GM12878 (cell line): Measurements from ENCODE around the gene HOXD10.

ENCODE experiments used
- BMI1 ChIP-seq: fragments of 450-650 bp; IDR thresholded peaks from 2 replicates; pipeline ENCODE4 v1.6.1; 2016; ENCODE audit warnings: mild to moderate bottlenecking, moderate library complexity, borderline replicate concordance
- CEBPB ChIP-seq, 2 experiments: fragments of 150-350 bp in 1 of 2; IDR thresholded peaks; 2 replicates each; pipeline ENCODE4 v1.6.1; 2012 to 2014; ENCODE audit warnings: low read depth in 2 of 2, low read length in 2 of 2, borderline replicate concordance in 1 of 2, inconsistent platforms in 1 of 2
- CREM ChIP-seq: IDR thresholded peaks from 2 replicates; pipeline ENCODE4 v1.6.1; 2014; ENCODE audit warnings: antibody characterized with exemption, low read depth
- CTCF ChIP-seq, 3 experiments: IDR thresholded peaks in 2 of 3; conservative IDR thresholded peaks in 1 of 3; 2 replicates each; pipeline ENCODE4 v1.5.1; 2011; ENCODE audit warnings: low read depth in 3 of 3, low read length in 3 of 3, mild to moderate bottlenecking in 3 of 3, control low read depth in 2 of 3, moderate library complexity in 2 of 3, inconsistent platforms in 1 of 3, mixed read lengths in 1 of 3; ENCODE audit not compliant: control insufficient read depth in 2 of 3, insufficient read depth in 1 of 3; ENCODE audit errors: extremely low read depth in 1 of 3
- EP300 ChIP-seq, 2 experiments: fragments of 150-350 bp in 1 of 2; IDR thresholded peaks; 2 replicates each; pipeline ENCODE4 v1.6.1; 2011 to 2012; ENCODE audit warnings: low read depth in 2 of 2, low read length in 2 of 2, borderline replicate concordance in 1 of 2, improper control_type of control experiment in 1 of 2, inconsistent platforms in 1 of 2; ENCODE audit not compliant: control insufficient read depth in 1 of 2
- FOS ChIP-seq: IDR thresholded peaks from 3 replicates; pipeline ENCODE4 v1.6.1; 2011; ENCODE audit warnings: borderline replicate concordance; ENCODE audit not compliant: insufficient read length; ENCODE audit errors: extremely low read depth
- NFIC ChIP-seq: IDR thresholded peaks from 2 replicates; pipeline ENCODE4 v1.6.1; 2012; ENCODE audit warnings: low read depth, mild to moderate bottlenecking, inconsistent platforms, low read length, moderate library complexity
- NFYB ChIP-seq: IDR thresholded peaks from 2 replicates; pipeline ENCODE4 v1.6.1; 2011; ENCODE audit warnings: low read depth, mild to moderate bottlenecking, low read length, improper control_type of control experiment, moderate library complexity; ENCODE audit not compliant: insufficient read depth
- POLR2A ChIP-seq: IDR thresholded peaks from 2 replicates; pipeline ENCODE4 v1.6.1; 2011; ENCODE audit warnings: low read depth, mild to moderate bottlenecking, low read length
- REST ChIP-seq: IDR thresholded peaks from 2 replicates; pipeline ENCODE4 v1.6.1; 2012; ENCODE audit warnings: mild to moderate bottlenecking, low read depth, low read length
- ZNF24 ChIP-seq: fragments of 450-650 bp; IDR thresholded peaks from 2 replicates; pipeline ENCODE4 v1.6.1; 2017; ENCODE audit warnings: antibody characterized with exemption, mild to moderate bottlenecking

- no peak for TF ChIP-seq CTCF (IDR thresholded peaks at IDR 0.05 in 2 of 3, conservative IDR thresholded peaks at IDR 0.05 in 1 of 3; ENCODE audit: control insufficient read depth in 2 of 3, extremely low read depth in 1 of 3, insufficient read depth in 1 of 3, low read depth in 3 of 3, low read length in 3 of 3)
- TF ChIP-seq FOS: no peak
- no peak for TF ChIP-seq BMI1
- no peak for TF ChIP-seq POLR2A
- TF ChIP-seq REST: no peak
- no peak for TF ChIP-seq CREM
- TF ChIP-seq NFIC: no peak
- no peak for TF ChIP-seq ZNF24
- no peak for TF ChIP-seq CEBPB (IDR thresholded peaks at IDR 0.05; ENCODE audit: borderline replicate concordance in 1 of 2, low read depth in 2 of 2, low read length in 2 of 2)
- TF ChIP-seq EP300 (IDR thresholded peaks at IDR 0.05; ENCODE audit: borderline replicate concordance in 1 of 2, control insufficient read depth in 1 of 2, low read depth in 2 of 2, low read length in 2 of 2): no peak
- no peak for TF ChIP-seq NFYB
These were observed 23.3 kb upstream of the HOXD10 start for GRCh38 chr2:176093145-176093897.
